GM23338 (cell line): ENCODE data around the gene DIP2C. TPM values are rescaled to one million over a fixed set of nuclear protein-coding genes. Genes with fewer than 3 reads are reported as not detected.

Experiments
- ATAC-seq: fragments of 200-7000 bp; cut with Tn5 transposase; 3 replicates; pipeline ENCODE4 v1.9.1; 2020
- DNase-seq: peaks from one replicate; pipeline ENCODE4 v3.0.0-alpha.2; 2015; ENCODE audit warnings: low spot score
- H2AFZ ChIP-seq: fragments of 200-600 bp; sonication (generic); 2 replicates; pipeline ENCODE4 v1.8.0; 2016; ENCODE audit warnings: antibody characterized with exemption, mild to moderate bottlenecking, moderate library complexity
- H3F3A ChIP-seq: fragments of 200-600 bp; sonication (generic); replicated peaks from 2 replicates; pipeline ENCODE4 v1.8.0; 2017; ENCODE audit warnings: antibody characterized with exemption, mixed run types, low read depth
- H3K27ac ChIP-seq: fragments of 200-600 bp; sonication (generic); 2 replicates; pipeline ENCODE4 v1.6.1; 2016; ENCODE audit warnings: low read depth
- H3K27me3 ChIP-seq: fragments of 200-600 bp; sonication (generic); 2 replicates; pipeline ENCODE4 v1.8.0; 2016; ENCODE audit warnings: mild to moderate bottlenecking, mixed run types, moderate library complexity; ENCODE audit not compliant: insufficient read depth
- H3K36me3 ChIP-seq: fragments of 200-600 bp; sonication (generic); 2 replicates; pipeline ENCODE4 v1.8.0; 2016; ENCODE audit warnings: mild to moderate bottlenecking; ENCODE audit not compliant: insufficient read depth
- H3K4me1 ChIP-seq: fragments of 200-600 bp; sonication (generic); 2 replicates; pipeline ENCODE4 v1.8.0; 2016; ENCODE audit warnings: mild to moderate bottlenecking, moderate library complexity; ENCODE audit not compliant: insufficient read depth
- H3K4me2 ChIP-seq: fragments of 200-600 bp; sonication (generic); 2 replicates; pipeline ENCODE4 v1.7.1; 2017; ENCODE audit warnings: mixed run types
- H3K4me3 ChIP-seq: fragments of 200-600 bp; sonication (generic); 2 replicates; pipeline ENCODE4 v1.6.1; 2016; ENCODE audit warnings: mixed run types
- H3K79me2 ChIP-seq: fragments of 200-600 bp; sonication (generic); replicated peaks from 2 replicates; pipeline ENCODE4 v1.8.0; 2017; ENCODE audit warnings: mild to moderate bottlenecking; ENCODE audit not compliant: insufficient read depth
- H3K9me2 ChIP-seq: fragments of 200-600 bp; sonication (generic); 2 replicates; pipeline ENCODE4 v1.8.0; 2017; ENCODE audit not compliant: insufficient read depth
- H4K20me1 ChIP-seq: fragments of 200-600 bp; sonication (generic); replicated peaks from 2 replicates; pipeline ENCODE4 v1.8.0; 2017; ENCODE audit warnings: mild to moderate bottlenecking; ENCODE audit not compliant: insufficient read depth
- H3K27ac Mint-ChIP-seq: 2 replicates; pipeline ENCODE4 v1.8.0; 2020; ENCODE audit warnings: inconsistent platforms, mild to moderate bottlenecking, moderate library complexity, mixed read lengths
- H3K27me3 Mint-ChIP-seq: 3 replicates; pipeline ENCODE4 v1.8.0; 2022; ENCODE audit warnings: low read depth, mild to moderate bottlenecking, moderate library complexity, mixed read lengths, inconsistent platforms; ENCODE audit not compliant: insufficient read depth, poor library complexity
- H3K36me3 Mint-ChIP-seq: 3 replicates; pipeline ENCODE4 v1.8.0; 2021; ENCODE audit warnings: low read depth, mild to moderate bottlenecking, inconsistent platforms, moderate library complexity, mixed read lengths
- H3K4me1 Mint-ChIP-seq: 3 replicates; pipeline ENCODE4 v1.8.0; 2020; ENCODE audit warnings: mild to moderate bottlenecking, inconsistent platforms, mixed read lengths
- H3K4me3 Mint-ChIP-seq: 3 replicates; pipeline ENCODE4 v1.8.0; 2021; ENCODE audit warnings: moderate library complexity, mild to moderate bottlenecking, inconsistent platforms, mixed read lengths
- H3K9me3 Mint-ChIP-seq: 3 replicates; pipeline ENCODE4 v1.8.0; 2020; ENCODE audit warnings: moderate library complexity, mild to moderate bottlenecking, inconsistent platforms, mixed read lengths
- CREB1 ChIP-seq: fragments of 250-450 bp; sonication (Bioruptor Pico); IDR thresholded peaks from 2 replicates; pipeline ENCODE4 v1.5.0; 2020; ENCODE audit warnings: low read depth, mild to moderate bottlenecking, moderate library complexity
- CTCF ChIP-seq, 2 experiments: fragments of 200-600 bp in 1 of 2; sonication (generic) in 1 of 2; conservative IDR thresholded peaks; 2 replicates each; pipeline versions ENCODE4 v1.5.1 to v1.6.1; 2016 to 2017; ENCODE audit warnings: antibody characterized with exemption in 2 of 2, low read depth in 2 of 2, mild to moderate bottlenecking in 2 of 2, moderate library complexity in 1 of 2
- EZH2phosphoT487 ChIP-seq: fragments of 200-600 bp; sonication (generic); IDR thresholded peaks from one replicate; pipeline ENCODE4 v1.8.1; 2018; ENCODE audit warnings: antibody characterized with exemption; ENCODE audit not compliant: unreplicated experiment
- JUNB ChIP-seq: IDR thresholded peaks from one replicate; pipeline ENCODE4 v1.6.1; 2016; ENCODE audit warnings: antibody characterized with exemption; ENCODE audit not compliant: unreplicated experiment
- POLR2AphosphoS5 ChIP-seq: IDR thresholded peaks from 2 replicates; pipeline ENCODE4 v1.6.1; 2016; ENCODE audit warnings: antibody characterized with exemption, low read depth
- STAT1 ChIP-seq: IDR thresholded peaks from one replicate; pipeline ENCODE4 v1.6.1; 2016; ENCODE audit warnings: antibody characterized with exemption; ENCODE audit not compliant: unreplicated experiment
- ZNF331 ChIP-seq: fragments of 250-450 bp; sonication (Bioruptor Pico); IDR thresholded peaks from 2 replicates; pipeline ENCODE4 v1.5.0; 2020; ENCODE audit warnings: low read depth, mild to moderate bottlenecking, moderate library complexity
- ZNF462 ChIP-seq: fragments of 250-450 bp; sonication (Bioruptor Pico); IDR thresholded peaks from 2 replicates; pipeline ENCODE4 v1.5.0; 2020; ENCODE audit warnings: mild to moderate bottlenecking, moderate library complexity
- polyA plus RNA-seq: library from polyadenylated mRNA; unstranded; fragments of >200 nt; fragmentation: Nextera tagmentation; extraction: Ambion mirVana; gene quantifications from 2 replicates; pipeline ENCODE4 v1.2.1, GENCODE V29; 2016
- total RNA-seq: library from RNA; depleted of rRNA; stranded (reverse); fragments of >200 nt; shearing (Covaris generic); gene quantifications from 2 replicates; pipeline ENCODE4 v1.2.3, GENCODE V29; 2014

DIP2C gene
- total and polyA plus RNA-seq, 2 experiments from 2014 or later: 5.1 to 7.7 TPM

- TF ChIP-seq ZNF462 (CRISPR knock-in tag) (no peak), EZH2phosphoT487 (no peak), POLR2AphosphoS5 (no peak), STAT1 (no peak), ZNF331 (CRISPR knock-in tag) (no peak), CREB1 (CRISPR knock-in tag) (no peak), CTCF (conservative IDR thresholded peaks at IDR 0.05; ENCODE audit: low read depth in 2 of 2) (no peak), JUNB (no peak)
Observed at GRCh38 chr10:441659-442058, 247.8 kb downstream of the DIP2C start (continued).

DNA sequence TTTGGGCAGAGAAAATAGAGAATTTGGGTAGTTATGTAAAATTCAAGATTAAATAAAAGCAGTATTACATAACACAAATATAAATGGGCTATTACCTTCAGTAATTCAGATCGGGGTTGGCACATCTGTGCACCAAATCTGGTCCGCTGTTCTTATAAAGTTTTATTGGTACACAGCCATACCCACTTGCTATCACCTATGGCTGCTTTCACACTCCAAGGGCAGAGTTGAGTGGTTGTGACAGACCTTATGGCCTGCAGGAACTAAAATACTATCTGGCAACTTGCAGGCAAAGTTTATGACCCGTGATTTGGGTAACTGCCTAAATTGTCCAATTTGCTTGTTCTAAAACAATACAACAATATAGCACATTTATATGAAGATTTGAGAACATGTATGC is 249.3 kb downstream of the DIP2C start:
- Histone ChIP-seq H3F3A (no peaks in the 10 kb centered on the region), H3K36me3 (no peaks in the 10 kb centered on the region), H3K27me3 (no peaks in the 10 kb centered on the region), H3K4me2 (no peak overlapping the region), H3K27ac (no peak overlapping the region), H3K4me1 (no peaks in the 10 kb centered on the region), H3K4me3 (no peak overlapping the region), H3K9me2 (no peaks in the 10 kb centered on the region), H2AFZ (no peak overlapping the region), H4K20me1 (no peaks in the 10 kb centered on the region), H3K79me2 (no peaks in the 10 kb centered on the region)
- ATAC-seq (no peak), DNase-seq (no peak)
- H3K27me3 Mint-ChIP-seq: peaks cover 6% of the 10 kb centered on the region
- H3K4me1 Mint-ChIP-seq: no peaks in the 10 kb centered on the region; the same call in 2 of the 3 replicates
- H3K27ac Mint-ChIP-seq: no peak overlapping the region
- peaks cover 9% of the 10 kb centered on the region for H3K9me3 Mint-ChIP-seq
- H3K36me3 Mint-ChIP-seq: peaks cover 12% of the 10 kb centered on the region
- no peak overlapping the region for H3K4me3 Mint-ChIP-seq
- TF ChIP-seq ZNF462 (CRISPR knock-in tag): no peak
